ENCODE measurements around the gene SLFN5.

Gene SLFN5

DNA sequence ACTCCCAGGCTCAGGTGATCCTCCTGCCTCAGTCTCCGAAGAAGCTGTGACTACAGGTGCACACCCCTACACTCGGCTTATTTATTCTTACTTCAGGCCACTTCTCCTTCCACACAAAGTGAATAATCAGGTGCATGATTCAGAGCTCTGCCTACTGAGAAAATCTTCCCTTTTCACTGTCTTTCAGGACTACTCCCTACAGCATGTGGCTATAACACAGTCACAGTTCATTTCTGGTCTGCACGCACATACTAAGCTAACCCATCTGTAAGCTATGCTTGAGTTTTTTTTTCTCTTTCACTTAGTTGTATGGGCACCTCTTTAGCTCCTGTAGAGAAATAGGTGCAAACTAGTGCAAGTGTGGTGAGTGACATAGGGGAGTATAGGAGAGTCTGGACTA is 7.6 kb upstream of the SLFN5 start:
- no peak for TF ChIP-seq ZNF274 (IDR thresholded peaks at IDR 0.05; ENCODE audit: low read depth, low read length)
- no peak overlapping the region for H3K4me3 ChIP-seq (ENCODE audit: low read length)

DNA sequence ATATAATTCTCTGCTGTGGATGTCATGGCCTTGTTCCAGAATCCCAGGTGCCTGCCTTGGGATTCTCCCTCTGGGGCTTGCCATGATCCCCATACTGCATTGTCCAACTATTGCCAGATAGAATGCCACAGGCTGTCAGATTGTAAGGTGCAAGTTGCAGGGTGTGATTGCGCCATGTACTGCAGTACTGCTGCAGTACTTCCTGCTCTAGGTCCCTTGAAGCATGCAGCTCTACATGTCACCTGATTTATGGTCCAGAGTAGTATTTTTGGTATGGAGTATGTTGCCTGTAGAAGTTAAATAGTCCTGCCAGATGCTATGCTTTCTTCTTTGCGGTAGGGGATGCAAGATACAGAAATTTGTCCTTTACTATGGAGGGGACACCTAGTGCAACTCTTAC is 7.0 kb upstream of the SLFN5 start:
- TF ChIP-seq ZNF274 (IDR thresholded peaks at IDR 0.05; ENCODE audit: low read depth, low read length) = no peak
- no peak overlapping the region for H3K4me3 ChIP-seq (ENCODE audit: low read length)

DNA sequence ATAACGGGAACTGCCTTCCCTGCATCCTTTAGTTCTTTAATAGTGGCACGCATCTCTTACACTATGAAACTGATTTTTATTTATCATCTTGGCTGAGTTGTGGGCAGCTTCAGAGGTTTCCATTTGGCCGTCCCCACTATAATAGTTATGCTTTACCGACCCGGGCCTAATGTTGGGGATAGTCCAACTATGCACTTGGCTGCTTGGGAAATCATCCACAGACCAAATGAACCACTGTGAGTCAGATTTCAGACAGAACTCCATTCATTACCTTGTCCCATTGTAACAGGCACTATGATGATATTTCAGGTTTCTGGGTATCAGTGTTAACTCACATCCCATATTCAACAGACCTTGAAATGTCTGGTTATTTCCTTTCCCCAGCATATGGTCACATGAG is 6.1 kb upstream of the SLFN5 start:
- TF ChIP-seq ZNF274 (IDR thresholded peaks at IDR 0.05; ENCODE audit: low read depth, low read length) = no peak
- H3K4me3 ChIP-seq (ENCODE audit: low read length) = no peak overlapping the region

DNA sequence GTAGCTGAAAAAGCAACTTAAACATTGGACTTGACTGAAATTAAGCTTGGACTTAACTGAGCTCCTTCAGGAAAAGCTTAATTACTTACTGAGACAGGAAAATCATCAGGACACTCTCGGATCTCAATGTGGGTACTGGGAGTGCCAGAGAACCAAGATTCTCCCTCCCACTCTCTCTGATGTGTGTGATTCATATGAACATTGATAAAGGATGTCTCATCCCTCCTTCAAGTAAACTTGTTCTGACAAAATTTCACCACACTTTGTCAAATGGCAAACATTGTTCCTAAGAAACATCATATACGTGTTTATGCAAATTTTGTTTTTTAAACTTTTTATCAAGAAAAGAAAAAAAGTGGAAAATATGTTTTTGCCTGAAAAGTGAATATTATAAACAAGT is 4.1 kb upstream of the SLFN5 start:
- no peak overlapping the region for H3K4me3 ChIP-seq (ENCODE audit: low read length)
- no peak for TF ChIP-seq ZNF274 (IDR thresholded peaks at IDR 0.05; ENCODE audit: low read depth, low read length)

DNA sequence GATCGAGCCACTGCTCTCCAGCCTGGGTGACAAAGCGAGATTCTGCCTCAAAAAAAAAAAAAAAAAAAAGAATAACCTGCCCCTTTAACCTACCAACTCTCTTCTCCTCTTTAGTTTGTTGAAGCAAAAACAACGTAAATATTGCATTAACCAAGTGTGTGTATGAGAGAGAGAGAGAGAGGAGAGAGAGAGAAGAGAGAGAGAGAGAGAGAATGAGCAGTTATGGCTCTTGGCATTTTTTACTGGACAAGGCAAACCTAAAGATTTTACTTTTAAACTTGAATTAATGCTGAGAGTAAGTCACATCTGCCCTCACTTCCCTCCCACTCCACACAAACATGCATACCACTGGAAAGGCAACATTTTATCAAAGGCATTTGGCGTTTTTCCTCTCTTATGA is 3.0 kb upstream of the SLFN5 start:
- TF ChIP-seq ZNF274 (IDR thresholded peaks at IDR 0.05; ENCODE audit: low read depth, low read length) = no peak
- H3K4me3 ChIP-seq (ENCODE audit: low read length) = no peak overlapping the region

DNA sequence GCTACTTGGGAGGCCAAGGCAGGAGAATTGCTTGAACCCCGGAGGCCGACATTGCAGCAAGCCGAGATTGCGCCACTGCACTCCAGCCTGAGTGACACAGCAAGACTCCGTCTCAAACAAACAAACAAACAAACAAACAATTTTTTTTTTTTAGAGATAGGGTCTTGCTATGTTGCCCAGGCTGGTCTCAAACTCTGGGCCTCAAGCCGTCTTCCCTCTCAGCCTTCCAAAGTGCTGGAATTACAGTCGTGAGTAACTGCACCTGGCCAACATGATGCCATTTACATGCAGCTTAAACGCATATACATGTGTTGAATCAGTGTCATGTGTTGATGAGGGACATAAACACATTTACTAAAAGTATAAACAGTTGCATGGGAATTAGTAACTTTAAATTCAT is 2.0 kb upstream of the SLFN5 start:
- no peak for TF ChIP-seq ZNF274 (IDR thresholded peaks at IDR 0.05; ENCODE audit: low read depth, low read length)
- H3K4me3 ChIP-seq (ENCODE audit: low read length) = no peak overlapping the region

DNA sequence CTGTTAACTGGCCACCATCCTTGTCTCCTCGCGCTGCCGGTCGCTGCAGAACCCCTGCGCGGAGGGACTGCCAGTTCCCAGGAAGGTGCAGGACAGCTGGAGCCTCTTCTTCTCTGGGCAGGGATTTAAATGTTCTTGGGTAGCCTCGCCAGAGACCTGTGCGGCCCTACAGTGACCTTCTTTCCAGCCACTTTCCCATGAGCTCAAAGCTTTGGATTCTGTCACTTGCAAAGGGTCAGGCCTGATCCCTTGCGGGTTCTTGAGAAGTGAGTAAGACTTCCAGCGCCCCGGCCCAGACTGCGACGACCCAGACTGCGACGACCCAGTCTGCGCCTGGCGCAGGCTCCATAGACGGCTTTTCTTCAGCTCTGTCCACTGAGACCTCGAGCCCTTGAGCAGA is 1.4 kb upstream of the SLFN5 start:
- peak overlapping the region; percentile 83; the same call in 1 of the 2 replicates for H3K4me3 ChIP-seq (ENCODE audit: low read length)

DNA sequence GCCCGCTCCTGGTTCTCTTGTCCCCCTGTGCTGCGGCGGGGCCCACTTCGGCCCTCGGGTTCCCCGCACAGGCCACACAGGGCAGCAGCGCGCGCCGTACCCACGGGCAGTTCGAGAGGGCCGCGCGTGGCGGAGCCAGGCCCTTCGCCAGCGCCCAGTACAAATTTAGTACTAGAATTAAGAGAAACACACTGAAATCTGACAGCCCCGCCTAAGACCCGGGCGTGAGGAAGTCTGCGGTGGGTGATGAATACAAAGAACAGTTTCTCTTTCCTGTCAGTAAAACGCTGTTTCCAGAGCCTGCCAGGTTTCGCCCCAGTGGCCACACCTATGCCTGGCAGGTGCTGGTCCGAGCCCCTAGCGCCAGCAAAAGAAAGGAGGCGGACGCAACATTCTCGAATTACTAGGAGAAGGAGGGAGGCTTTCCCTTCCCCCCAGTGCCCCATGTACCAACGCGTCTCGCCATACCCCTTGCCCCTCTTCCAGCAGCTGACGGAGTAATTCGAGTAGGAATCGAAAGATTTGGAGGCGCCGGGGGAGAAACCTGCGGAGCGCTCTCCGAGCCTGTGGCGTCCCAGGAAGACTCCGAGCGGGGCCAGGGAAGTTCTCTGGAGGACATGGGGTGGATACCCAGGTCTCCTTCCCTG is 591 bp upstream of the SLFN5 start:
- peak overlapping the region; percentile 83 for H3K4me3 ChIP-seq (ENCODE audit: low read length)
- TF ChIP-seq ZNF274 (IDR thresholded peaks at IDR 0.05; ENCODE audit: low read depth, low read length) = no peak

More for the DNA sequence above, 1.4 kb upstream of the SLFN5 start:
- no peak for TF ChIP-seq ZNF274 (IDR thresholded peaks at IDR 0.05; ENCODE audit: low read depth, low read length)

DNA sequence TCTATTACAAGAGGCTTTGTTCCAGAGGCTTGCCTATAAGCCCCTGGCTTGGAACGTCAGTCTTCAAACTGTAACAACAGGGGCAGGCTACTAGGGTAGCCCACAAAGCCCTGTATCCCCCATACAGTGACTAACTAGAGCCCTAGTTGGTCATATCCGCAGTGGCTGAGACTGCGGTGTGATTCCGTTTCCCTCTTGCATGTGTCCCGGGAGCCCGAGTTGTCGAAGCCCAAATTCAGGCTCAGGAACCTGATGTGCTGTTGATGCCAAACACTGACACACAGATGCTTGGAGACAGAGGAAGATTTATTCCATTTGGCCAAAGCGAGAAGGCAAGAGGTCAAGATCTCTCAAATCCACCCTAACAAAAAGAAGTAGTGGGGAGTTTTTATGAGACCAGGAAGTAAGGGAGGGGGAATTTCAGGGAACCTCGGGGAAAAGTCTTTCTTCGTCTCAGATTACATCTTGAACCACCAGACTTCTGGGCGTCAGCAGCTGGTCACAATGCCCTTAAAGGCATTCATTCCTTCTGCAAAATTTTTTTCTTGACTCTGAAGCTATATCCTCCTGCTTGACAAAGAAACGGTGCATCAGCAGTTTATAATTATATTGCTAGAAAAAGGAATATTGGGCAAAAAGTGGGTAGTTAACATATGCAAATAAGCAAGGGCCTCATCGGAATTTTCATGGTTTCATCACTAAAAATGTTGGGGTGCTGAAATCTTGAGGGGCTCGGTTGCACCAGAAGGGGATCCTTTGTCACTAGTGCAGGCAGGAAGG is 879 bp downstream of the SLFN5 start:
- no peak for TF ChIP-seq ZNF274 (IDR thresholded peaks at IDR 0.05; ENCODE audit: low read depth, low read length)
- peak overlapping the region; percentile 83 for H3K4me3 ChIP-seq (ENCODE audit: low read length)

DNA sequence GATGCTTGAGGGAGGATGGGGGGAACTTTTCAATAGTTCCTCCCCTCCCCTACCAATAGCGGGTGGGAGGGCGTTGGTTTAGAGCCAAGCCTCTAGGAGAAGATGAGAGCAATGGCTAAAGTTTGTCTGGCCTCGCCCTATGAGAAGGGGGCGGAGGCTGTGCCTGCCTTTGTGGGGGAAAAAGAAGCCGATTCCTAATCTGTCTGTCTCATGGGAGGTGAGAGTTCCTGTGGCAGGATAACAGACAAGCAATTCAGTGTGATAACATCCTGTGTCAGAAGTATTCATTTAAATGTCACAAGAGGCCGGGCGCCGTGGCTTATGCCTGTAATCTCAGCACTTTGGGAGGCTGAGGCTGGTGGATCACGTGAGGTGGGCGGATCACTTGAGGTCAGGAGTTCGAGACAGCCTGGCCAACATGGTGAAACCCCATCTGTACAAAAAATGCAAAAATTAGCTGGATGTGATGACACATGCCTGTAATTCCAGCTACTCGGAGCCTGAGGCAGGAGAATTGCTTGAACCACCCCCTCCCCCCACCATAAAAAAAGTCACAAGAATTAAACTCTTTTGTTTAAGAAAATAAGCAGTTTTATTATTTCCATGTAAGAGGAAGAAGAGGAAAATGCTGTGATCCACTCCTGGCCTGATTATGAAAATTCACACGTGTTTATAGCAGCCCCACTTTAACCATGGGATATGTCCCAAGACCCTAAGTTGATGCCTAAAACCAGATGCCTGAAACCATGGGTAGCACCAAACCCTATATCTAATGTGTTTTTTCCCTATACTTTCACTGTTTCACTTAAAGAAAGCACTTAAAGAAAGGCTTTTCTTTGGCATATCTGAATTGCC is 1.7 kb downstream of the SLFN5 start:
- peak overlapping the region; percentile 83 for H3K4me3 ChIP-seq (ENCODE audit: low read length)

DNA sequence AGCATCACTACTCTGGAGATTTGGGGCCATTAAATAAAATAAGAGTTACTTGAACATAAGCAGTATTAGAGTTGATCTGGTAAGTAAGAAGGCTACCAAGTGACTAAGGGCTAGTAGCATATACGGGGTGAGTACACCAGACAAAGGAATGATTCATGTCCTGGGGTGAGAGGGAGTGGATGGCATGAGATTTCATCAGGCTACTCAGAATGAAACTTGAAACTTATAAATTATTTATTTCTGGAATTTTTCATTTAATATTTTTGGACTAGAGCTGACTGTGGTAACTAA is 2.3 kb downstream of the SLFN5 start:
- H3K4me3 ChIP-seq (ENCODE audit: low read length) = peak overlapping the region; percentile 83; the same call in 1 of the 2 replicates
- TF ChIP-seq ZNF274 (IDR thresholded peaks at IDR 0.05; ENCODE audit: low read depth, low read length) = no peak

More for the DNA sequence above, 1.7 kb downstream of the SLFN5 start:
- TF ChIP-seq ZNF274 (IDR thresholded peaks at IDR 0.05; ENCODE audit: low read depth, low read length) = no peak

DNA sequence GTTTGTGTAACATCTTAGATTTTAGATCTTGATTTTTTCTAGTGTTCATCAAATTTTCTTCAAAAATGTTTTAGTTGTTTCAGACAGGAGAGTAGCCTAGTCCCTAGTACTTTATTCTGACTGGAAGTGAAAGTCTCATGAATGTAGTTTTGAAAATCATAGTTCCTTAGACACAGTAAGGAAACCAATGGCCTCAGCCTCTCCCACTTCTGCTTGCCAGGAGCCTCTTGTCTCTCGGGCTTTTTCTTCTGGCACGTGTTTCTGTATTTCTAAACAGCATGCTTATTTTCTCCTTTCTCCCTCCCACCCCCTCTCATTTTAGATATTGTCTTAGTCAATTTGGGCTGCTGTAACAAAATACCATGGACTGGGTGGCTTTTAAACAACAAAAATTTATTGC is 9.8 kb downstream of the SLFN5 start:
- no peak overlapping the region for H3K4me3 ChIP-seq (ENCODE audit: low read length)
- TF ChIP-seq ZNF274 (IDR thresholded peaks at IDR 0.05; ENCODE audit: low read depth, low read length) = no peak

DNA sequence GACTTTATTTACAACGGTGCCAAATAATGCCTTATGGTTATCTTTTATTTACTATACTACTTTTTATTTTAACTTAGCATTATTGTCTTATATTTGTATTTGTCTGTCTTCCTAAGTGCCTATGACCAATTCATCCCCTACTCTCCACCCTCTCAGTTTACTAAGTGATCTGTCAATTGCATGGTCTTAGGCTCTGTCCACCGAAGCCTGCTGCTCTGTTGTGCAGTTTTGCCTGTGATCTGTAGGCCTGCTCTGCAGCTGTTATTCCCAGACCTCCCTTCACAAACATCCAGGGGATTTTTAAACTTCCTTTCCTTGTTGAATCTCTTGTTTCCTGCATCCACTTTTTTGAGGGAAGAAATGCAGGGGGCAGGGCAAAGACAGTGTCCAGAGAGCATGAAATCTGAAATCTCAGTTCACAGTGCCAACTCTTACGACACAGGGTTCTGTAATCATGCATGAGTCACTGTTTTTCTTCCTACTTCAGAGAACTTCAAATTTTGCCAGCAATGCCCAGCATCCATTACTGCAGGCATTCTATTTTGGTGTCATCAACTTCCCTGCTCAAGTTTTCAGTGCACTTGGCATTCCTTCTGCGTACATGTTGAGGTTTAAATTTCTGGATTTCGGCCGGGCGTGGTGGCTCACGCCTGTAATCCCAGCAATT is 11.4 kb downstream of the SLFN5 start:
- TF ChIP-seq ZNF274 (IDR thresholded peaks at IDR 0.05; ENCODE audit: low read depth, low read length) = no peak
- H3K4me3 ChIP-seq (ENCODE audit: low read length) = no peak overlapping the region

DNA sequence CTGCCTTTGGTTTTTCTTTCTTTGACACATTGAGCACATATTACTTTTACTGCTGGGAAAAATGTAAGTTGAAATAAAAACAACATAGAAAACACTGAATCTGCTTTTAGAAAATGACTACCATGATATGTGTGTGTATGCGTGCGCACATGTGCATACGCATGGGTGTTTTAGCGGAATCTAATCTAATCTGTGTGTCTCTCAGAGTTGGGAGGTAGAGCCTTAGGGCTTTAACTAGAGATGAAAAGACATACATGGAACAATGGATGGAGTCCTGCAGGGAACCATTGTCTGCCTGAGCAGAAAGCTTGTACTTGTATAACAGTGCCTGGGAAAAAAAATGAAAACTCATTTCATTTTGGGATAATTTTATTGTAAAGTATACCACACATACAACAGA is 12.4 kb downstream of the SLFN5 start:
- H3K4me3 ChIP-seq (ENCODE audit: low read length) = no peak overlapping the region
- TF ChIP-seq ZNF274 (IDR thresholded peaks at IDR 0.05; ENCODE audit: low read depth, low read length) = no peak
